GM18499 (cell line): ENCODE data around the gene MT3.
"Not testable (repeated sequence)": the region's sequence is repeated elsewhere in the genome, so short reads cannot be mapped to it uniquely, and the experiment has no call there.

Source experiments
- ATAC-seq: cut with Tn5 transposase; IDR thresholded peaks from one replicate; pipeline ENCODE4 v1.9.1; 2021; ENCODE audit warnings: moderate number of reproducible peaks; ENCODE audit not compliant: insufficient read depth, unreplicated experiment

MT3 gene

DNA sequence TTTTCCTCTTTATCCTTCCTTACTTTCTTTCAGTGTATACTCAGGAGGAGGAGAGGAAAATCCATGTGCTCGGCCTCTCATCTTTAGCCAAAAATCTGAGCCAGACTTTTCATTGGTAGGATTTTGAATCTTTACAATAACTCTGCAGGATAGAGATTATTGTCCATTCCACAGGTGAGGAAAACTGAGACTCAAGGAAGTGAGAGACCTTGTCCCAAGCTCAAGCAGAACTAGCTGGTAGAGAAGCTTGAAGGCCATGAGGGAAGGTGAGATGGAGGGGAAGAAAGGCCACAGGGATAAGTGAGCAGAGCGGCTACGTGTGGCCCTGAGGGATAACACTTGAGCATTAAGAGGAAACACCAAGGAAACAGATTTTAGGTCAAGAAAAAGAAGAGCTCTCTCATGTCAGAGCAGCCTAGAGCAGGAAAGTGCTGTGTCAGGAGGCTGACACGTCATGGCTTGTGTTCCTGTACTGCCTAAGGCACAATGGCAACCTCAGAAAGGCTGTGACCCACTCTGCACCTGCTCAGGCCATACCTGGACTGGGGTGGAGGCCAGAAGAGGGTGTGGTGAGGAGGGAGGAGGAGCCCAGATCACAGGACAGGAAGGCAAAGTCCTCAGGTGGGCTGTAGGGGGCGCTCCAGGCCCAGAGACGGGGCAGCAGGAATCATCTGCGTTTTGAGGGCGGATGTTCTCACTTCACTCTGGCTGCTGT lies 12.6 kb upstream of the MT3 start:
- peak; percentile 89 for ATAC-seq

DNA sequence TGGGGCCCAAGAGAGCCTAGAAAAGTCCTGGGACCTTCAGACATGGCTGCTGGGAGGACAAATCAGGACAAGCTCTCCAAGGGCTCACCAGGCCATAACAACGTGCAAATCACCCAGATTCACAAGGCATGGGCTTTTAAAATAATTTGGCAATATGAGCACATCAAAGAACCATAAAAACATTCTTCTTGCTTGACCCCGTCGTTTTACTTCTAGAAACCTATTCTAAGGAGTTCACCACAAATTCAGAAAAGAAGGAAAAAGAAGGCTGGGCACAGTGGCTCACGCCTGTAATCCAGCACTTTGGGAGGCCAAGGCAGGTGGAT lies 12.1 kb upstream of the MT3 start:
- ATAC-seq, result no peak

DNA sequence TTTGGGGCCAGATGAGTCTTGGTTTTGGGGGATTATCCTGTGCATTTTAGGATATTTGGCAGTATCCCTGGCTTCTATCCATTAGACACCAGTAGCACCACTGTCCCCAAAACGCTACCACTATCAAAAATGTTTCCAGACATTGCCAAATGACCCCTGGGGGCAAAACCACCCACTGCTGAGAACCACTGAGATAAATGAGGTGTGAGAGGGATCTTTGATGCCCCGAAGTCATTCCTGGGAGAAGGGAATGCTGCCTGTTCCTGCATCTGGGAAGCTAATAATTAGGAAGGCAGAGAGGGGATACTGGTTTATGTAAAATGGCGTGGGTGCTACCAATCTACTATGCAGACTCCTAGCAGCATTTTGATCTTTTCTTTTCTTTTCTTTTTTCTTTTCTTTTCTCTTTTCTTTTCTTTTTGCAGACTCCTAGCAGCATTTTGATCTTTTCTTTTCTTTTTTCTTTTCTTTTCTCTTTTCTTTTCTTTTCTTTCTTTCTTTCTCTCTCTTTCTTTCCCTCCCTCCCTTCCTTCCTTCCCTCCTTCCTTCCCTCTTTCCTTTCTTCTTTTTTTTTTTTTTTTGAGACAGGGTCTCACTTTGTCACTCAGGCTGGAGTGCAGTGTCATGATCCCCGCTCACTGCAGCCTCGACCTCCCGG lies 8.8 kb upstream of the MT3 start:
- ATAC-seq, result no peak

DNA sequence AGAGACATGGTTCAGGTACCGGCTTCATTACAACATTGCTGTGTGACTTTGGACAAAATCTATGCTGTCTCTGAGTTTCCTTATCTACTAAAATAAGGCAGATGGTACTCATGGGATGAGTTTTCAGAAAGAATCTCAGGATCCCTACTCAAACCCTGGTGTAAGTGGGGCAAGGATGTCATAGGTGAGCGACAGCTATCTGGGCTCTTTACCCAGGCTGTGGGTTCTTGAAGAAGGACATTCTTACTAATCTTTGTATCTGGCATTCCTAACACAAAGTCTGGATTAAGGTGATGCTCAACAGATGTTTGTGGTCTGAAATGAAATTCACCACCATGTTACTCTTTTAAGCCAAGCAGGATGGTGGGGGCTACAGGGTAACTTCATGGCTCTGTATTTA lies 6.4 kb upstream of the MT3 start:
- ATAC-seq, result not testable (repeated sequence)

DNA sequence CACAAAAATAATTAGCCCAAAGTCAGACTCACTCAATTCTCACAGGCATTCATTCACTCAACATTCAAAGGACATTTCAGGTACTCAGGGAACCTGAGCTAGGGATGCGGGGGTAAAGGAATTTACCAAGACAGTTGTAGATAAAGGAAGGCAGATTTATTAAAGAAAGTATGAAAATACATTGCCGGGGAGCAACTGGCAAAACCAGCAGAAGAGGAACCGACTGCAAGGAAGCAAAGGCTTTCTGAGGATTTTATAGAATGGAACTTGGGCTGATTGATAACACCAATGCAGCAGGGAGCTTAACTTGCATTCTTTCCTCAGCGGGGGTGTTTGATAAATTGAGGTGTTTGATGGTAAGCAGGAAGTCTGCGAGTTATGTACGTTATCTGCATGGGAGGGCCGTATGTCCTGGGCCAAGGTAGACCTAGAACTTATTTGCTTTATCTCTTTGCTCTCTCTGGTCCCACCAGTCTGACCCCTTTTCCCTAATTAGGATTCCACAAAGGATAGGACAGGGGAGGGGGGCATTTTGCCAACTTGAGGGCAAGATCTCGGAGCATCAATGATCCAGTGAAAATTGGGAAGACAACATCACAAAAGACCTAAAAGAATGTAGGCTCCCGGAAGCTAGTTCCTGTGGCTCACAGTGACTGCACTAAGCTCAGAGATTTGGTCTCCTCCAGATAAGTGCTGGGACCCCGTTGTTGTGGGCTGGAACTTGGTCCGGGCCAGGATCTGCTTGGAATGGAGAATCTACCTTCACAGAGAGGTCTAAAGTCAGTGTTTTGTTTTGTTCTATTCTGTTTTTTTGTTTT lies 5.8 kb upstream of the MT3 start:
- no peak for ATAC-seq

DNA sequence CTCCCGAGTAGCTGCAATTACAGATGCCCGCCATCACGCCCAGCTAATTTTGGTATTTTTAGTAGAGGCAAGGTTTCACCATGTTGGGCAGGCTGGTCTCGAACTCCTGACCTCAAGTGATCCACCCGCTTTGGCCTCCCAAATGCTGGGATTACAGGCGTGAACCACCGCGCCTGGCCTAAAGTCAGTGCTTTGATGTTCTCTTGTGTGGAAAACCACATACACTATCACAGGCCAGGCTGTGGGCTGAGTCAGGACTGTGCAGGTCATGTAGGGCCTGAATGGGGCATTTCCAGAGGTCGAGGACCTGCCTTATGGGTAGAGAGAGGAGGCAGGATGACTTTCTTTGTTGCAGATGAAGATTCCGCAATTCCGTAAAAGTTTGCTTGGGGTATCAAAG lies 5.1 kb upstream of the MT3 start:
- ATAC-seq, result no peak

DNA sequence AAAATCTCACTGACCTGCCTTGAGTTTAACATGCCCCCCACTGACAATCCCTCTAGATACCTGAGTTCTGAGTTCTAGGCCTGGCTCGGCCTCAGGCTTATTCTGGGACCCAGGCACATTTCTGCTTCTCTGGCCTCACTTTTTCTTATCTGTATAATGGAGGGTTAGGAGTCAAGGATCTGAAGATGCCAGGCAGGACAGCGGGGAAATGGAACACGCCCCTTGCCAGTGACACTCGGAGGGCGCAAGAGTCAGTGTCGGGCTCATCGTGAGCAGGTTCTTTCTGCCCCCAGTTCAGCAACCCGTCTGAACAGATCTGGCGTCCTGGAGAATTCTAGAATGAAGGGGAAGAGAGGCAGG lies 567 bp upstream of the MT3 start:
- ATAC-seq, result no peak

DNA sequence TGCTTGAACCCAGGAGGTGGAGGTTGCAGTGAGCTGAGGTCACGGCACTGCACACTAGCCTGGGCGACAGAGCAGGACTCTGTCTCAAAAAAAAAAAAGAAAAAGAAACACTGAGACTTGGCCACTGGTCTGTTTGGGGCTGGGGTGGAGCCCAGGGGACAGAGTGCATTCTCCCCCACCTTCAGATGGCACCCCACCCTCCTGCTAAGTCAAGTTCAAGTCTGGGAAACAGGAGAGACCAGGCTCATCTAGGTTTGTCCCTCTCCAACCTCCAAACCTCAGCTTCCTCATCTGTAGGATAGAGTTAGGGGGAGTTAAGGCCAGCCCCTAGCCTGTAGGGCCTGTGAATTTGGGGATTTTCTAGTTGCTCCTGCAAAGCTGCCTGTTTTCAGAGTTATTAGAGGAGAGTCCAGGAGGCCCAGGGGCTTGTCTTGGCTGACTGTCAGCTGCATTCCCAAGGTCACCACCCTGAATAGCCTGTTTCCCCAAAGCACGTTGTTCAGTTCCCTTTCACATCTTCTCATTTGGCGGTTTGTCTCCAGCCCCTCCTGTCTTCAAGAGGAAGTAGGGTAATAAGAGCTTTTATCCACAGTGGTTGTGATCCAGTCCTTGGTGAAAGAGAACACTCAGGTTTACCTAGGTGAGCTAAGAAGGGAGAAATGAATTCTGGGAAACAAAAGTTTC lies 2.2 kb downstream of the MT3 start:
- no peak for ATAC-seq

DNA sequence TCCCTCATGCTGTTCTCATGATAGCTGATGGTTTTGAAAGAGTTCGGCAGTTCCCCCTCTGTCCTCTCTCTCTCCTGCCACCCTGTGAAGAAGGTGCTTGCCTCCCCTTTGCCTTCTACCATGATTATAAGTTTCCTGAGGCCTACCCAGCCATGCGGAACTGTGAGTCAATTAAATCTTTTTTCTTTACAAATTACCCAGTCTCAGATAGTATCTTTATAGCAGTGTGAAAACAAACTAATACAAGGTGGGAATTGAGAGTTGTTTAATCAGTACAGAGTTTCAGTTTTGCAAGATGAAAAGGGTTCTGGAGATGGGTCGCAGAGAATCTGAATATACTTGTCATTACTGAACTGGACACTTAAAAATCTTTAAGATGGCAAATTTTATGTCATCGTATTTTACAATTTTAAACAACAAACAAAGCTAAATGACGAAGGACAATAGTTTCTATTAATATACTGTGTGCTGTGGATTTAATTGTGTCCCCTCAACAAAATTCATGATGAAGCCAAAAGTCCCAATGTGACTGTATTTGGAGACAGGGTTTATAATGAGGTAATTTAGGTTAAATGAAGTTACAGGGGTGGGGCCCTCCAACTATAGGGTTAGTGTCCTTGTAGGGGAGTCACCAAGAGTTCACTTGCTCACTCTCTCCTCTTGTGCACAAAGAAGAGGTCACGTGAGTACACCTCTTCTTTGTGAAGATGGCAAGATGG lies 4.4 kb downstream of the MT3 start:
- ATAC-seq, result no peak

DNA sequence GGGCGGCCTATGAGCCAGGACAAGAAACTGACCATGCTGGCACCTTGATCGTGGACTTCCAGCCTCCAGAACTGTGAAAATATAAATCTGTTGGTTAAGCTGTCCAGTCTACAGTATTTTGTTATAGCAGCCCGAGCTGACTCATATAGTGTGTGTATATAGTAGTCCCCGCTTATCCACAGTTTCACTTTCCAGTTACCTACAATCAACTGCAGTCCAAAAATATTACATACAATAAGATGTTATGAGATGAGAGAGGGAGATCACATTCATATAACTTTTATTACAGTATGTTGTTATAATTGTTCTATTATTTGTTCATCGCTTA lies 4.9 kb downstream of the MT3 start:
- no peak for ATAC-seq

DNA sequence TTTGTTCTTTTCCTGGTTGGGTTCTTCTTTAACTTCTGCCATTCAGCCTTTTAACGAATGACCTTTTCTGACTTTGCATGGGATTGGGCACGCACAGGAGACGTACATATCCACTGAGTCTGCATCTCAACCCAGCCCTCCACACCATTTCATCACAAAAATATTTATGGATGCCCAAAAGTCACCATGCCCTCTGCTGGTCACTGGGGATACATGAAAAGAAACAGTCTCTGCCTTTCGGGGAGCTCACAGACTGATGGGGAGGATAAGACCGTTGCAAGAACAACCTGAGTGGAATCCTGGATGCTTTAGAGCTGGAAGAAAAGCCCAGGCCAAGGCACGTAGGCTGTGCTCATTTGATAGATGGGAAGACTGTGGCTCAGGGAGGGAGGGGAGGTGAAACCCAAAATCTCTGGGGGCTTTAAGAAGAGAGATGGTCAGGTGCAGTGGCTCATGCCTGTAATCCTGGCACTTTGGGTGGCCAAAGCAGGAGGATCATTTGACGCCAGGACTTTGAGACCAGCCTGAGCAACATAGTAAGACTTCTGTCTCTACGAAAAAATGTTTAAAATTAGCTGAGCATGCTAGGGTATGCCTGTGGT lies 11.2 kb downstream of the MT3 start:
- ATAC-seq, result no peak

DNA sequence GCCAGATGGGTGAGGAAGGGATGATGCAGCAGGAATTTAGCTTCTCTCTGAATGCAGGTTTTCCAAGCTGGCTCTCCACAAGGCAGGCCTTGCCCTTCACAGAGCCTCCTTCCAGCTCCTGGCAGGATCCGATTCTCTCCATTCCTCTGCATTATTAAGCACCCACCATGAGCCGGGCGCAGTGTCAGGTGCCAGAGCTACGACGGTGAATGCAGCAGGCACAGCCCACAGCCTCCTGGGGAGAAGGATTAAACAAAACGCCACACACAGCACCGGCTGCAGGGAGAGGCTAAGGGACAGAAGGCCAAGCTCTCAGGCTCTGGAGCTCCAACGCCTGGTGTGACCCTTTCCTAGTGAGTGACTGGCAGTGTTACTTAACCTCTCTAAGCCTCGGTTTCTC lies 12.0 kb downstream of the MT3 start:
- ATAC-seq, result no peak

DNA sequence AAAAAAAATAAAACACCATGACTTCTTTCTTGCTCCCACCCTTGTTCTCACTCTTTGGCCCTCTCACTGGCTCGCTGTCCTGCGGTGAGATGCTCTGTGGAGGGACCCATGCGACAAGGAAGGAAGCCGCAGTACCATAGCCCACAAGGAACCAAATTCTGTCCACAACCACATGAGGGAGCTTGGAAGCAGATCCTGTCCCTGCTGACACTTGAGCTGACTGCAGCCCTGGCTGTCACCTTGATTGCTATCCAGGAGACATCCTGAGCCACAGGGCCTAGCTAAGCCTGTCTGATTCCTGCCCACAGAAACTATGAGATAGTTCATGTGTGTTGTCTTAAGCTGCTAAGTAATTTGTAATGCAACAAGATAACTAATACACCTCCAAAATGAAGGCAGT lies 14.3 kb downstream of the MT3 start:
- ATAC-seq, result no peak

DNA sequence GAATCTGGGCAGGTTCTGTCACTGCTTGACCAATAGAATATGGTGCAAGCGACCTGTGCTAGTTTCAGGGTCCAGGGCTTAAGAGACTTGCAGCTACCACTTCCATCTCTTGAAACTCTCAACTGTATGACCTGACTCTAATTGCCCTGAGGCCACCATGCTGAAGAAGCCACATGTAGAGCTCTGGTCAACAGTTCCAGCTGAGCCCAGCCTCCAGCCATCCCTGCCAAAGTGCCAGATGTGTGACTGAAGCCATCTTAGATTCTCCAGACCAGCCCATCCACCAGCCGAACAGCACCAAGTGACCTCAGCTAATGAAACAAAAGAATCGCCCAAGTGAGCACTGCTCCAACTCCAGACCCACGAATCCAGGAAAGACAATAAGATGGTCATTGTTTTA lies 15.6 kb downstream of the MT3 start:
- ATAC-seq, result no peak

DNA sequence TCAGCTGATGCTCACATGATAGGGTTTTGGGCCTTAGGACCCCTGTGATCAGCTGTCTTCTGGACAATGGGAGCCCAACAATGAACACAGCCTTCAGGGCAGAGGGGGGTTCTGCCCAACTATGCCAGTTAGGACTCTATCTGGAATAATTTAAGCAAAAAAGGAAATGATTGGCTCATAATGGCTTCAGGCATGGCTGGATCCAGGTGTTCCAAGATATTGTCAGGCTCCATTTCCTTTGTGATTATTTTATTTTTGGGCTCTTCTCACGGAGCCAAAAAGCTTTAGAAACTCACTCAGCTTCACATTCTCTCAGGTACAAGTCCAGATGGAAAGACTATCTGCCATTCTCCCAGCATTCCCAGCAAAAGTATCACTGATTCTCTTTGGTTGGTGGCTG lies 16.1 kb downstream of the MT3 start:
- no peak for ATAC-seq

DNA sequence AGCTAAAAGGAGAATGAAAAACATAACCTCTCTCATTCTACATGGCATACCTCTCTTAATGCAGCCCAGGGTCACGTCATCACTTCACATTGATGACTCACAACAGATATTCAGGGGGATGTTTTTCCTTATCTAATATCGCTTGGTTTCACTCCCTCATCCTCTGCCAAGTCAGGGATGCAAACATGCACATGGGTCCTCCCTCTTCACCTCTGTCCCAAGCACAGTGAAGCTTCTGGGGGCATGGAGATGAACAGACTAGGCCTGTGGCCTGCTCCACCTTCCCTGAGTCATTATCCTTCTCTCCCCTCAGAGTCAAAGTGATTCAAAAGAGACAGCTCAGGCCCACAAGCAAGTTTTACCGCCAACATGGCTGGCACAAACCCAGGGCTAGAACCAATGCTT lies 16.7 kb downstream of the MT3 start:
- no peak for ATAC-seq

DNA sequence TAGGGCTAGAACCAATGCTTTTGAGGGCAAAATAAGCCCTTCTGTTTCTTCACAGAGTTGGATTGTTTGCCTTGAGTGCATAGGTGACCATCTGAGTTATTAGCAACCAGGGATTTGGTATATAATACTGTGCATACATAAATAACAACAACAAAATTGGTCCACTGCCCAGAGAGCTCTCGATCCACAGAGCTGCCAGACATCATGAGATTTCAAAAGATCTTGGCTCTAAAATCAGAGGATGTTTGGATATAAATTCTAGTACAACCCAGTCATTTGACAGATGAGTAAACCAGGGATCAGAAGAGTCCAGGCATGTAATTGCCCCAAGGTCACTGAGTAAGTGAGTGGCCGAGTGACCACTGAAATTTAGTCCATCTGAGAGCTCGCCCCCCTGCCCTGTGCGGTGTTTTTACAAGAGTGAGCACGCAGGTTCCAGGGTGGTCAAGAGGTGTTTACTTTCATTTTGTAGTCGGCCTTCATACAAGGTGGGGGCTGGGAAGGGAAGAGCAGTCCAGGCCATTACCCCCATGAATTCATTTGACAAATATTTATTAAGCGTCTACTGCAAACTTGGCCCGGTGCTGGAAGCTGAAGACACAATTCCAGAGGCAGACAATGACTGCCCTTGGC lies 17.3 kb downstream of the MT3 start:
- ATAC-seq, result no peak

DNA sequence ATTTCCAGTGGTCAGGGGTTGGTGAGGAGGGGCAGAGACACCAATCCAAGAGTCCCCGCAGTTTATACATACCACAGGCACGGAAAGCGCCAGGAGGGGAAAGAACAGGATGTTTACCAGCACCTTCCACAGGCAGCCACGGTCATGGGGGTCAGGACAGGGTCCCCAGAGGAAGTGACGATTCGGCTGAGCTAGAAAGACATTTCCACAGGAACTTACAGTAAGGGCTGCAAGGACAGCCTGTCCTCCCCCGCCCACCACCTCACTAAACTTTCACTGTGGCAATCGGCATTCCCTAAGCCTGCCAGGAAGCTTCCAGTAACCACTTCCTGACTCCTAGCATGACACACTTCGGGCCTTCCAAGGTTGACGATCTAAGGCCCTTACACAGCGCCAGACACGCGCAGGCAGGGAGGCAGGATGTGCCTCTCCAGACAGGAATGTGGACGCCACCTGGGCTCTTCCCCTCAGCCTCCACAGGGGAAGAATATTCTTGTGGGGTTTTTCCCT lies 17.8 kb downstream of the MT3 start:
- ATAC-seq, result no peak

DNA sequence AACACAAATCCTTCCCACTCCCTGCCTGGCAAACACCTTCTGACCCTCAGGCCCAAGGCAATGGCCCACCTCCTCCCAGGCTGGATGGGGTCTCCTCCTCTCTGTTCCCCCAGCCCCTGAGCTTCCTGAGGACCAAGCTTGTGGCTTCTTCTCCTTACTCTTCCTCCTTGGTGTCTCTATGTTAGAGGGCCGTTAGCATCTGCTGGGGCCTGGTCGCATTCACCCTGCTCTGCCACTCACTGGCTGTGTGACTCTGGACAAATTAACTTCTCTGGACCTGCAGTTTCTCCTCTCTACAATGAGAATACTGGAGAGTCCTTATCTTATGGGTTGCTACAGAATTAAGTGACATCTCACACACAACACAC lies 18.3 kb downstream of the MT3 start:
- no peak for ATAC-seq
